ENCODE measurements around the gene TRPV6. TPM values are rescaled to one million over a fixed set of nuclear protein-coding genes. Genes with fewer than 3 reads are reported as not detected.

Gene TRPV6
- total and polyA plus RNA-seq, 2 experiments from 2014 or later: 0.08 to 0.80 TPM

DNA sequence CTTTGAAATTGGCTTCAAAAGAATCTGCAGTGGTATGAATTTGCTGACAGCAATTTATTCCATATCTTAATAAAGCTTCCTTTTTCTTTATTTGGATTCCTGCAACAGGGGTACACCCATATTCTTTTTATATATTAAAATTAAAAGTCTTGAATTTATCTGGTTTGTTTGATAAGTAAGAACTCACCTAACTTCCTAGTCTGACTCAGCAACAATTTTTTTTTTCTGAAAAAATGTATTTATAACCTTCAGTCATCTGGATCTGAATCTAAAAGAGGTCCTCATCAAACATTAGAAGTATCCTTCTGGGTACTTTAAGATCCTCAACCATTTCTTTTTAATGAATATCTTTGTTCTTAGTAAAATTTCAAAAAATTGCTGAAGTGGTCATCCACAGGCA, 26.1 kb downstream of the TRPV6 start:
- H3K27ac Mint-ChIP-seq: no peak overlapping the region
- Histone ChIP-seq H3K27ac (ENCODE audit: low read depth) (no peak overlapping the region), H3K79me2 (replicated peaks; ENCODE audit: insufficient read depth) (no peaks in the 10 kb centered on the region), H3K4me1 (ENCODE audit: insufficient read depth) (peaks cover 24% of the 10 kb centered on the region), H3K36me3 (ENCODE audit: insufficient read depth) (no peaks in the 10 kb centered on the region; the same call in none of the 2 replicates), H3K27me3 (ENCODE audit: insufficient read depth) (peaks cover 11% of the 10 kb centered on the region), H4K20me1 (replicated peaks; ENCODE audit: insufficient read depth) (no peaks in the 10 kb centered on the region), H2AFZ (no peak overlapping the region), H3K4me3 (no peak overlapping the region), H3K4me2 (no peak overlapping the region), H3F3A (replicated peaks; ENCODE audit: low read depth) (no peaks in the 10 kb centered on the region), H3K9me2 (ENCODE audit: insufficient read depth) (no peaks in the 10 kb centered on the region)
- no peaks in the 10 kb centered on the region; the same call in 2 of the 3 replicates for H3K36me3 Mint-ChIP-seq (ENCODE audit: low read depth)
- ATAC-seq (no peak), DNase-seq (ENCODE audit: low spot score) (no peak)
- TF ChIP-seq, protein P1, sequence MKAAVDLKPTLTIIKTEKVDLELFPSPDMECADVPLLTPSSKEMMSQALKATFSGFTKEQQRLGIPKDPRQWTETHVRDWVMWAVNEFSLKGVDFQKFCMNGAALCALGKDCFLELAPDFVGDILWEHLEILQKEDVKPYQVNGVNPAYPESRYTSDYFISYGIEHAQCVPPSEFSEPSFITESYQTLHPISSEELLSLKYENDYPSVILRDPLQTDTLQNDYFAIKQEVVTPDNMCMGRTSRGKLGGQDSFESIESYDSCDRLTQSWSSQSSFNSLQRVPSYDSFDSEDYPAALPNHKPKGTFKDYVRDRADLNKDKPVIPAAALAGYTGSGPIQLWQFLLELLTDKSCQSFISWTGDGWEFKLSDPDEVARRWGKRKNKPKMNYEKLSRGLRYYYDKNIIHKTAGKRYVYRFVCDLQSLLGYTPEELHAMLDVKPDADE (IDR thresholded peaks at IDR 0.05): no peak
- TF ChIP-seq, protein P2, sequence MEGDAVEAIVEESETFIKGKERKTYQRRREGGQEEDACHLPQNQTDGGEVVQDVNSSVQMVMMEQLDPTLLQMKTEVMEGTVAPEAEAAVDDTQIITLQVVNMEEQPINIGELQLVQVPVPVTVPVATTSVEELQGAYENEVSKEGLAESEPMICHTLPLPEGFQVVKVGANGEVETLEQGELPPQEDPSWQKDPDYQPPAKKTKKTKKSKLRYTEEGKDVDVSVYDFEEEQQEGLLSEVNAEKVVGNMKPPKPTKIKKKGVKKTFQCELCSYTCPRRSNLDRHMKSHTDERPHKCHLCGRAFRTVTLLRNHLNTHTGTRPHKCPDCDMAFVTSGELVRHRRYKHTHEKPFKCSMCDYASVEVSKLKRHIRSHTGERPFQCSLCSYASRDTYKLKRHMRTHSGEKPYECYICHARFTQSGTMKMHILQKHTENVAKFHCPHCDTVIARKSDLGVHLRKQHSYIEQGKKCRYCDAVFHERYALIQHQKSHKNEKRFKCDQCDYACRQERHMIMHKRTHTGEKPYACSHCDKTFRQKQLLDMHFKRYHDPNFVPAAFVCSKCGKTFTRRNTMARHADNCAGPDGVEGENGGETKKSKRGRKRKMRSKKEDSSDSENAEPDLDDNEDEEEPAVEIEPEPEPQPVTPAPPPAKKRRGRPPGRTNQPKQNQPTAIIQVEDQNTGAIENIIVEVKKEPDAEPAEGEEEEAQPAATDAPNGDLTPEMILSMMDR (conservative IDR thresholded peaks at IDR 0.05; ENCODE audit: low read depth in 2 of 2): no peak
- TF ChIP-seq JUNB (IDR thresholded peaks at IDR 0.05; ENCODE audit: unreplicated experiment) (no peak), NANOG (IDR thresholded peaks at IDR 0.05; ENCODE audit: borderline replicate concordance) (no peak), ZNF114 (CRISPR knock-in tag; IDR thresholded peaks at IDR 0.05) (no peak), STAT1 (IDR thresholded peaks at IDR 0.05; ENCODE audit: unreplicated experiment) (no peak), EZH2 (IDR thresholded peaks at IDR 0.05; ENCODE audit: low read depth, unreplicated experiment) (no peak), ZNF331 (CRISPR knock-in tag; IDR thresholded peaks at IDR 0.05; ENCODE audit: low read depth) (no peak), POLR2AphosphoS5 (IDR thresholded peaks at IDR 0.05; ENCODE audit: low read depth) (no peak), EZH2phosphoT487 (IDR thresholded peaks at IDR 0.05; ENCODE audit: unreplicated experiment) (no peak), CREB1 (CRISPR knock-in tag; IDR thresholded peaks at IDR 0.05; ENCODE audit: low read depth) (no peak)
- TF ChIP-seq, protein P3, sequence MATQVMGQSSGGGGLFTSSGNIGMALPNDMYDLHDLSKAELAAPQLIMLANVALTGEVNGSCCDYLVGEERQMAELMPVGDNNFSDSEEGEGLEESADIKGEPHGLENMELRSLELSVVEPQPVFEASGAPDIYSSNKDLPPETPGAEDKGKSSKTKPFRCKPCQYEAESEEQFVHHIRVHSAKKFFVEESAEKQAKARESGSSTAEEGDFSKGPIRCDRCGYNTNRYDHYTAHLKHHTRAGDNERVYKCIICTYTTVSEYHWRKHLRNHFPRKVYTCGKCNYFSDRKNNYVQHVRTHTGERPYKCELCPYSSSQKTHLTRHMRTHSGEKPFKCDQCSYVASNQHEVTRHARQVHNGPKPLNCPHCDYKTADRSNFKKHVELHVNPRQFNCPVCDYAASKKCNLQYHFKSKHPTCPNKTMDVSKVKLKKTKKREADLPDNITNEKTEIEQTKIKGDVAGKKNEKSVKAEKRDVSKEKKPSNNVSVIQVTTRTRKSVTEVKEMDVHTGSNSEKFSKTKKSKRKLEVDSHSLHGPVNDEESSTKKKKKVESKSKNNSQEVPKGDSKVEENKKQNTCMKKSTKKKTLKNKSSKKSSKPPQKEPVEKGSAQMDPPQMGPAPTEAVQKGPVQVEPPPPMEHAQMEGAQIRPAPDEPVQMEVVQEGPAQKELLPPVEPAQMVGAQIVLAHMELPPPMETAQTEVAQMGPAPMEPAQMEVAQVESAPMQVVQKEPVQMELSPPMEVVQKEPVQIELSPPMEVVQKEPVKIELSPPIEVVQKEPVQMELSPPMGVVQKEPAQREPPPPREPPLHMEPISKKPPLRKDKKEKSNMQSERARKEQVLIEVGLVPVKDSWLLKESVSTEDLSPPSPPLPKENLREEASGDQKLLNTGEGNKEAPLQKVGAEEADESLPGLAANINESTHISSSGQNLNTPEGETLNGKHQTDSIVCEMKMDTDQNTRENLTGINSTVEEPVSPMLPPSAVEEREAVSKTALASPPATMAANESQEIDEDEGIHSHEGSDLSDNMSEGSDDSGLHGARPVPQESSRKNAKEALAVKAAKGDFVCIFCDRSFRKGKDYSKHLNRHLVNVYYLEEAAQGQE (IDR thresholded peaks at IDR 0.05; ENCODE audit: unreplicated experiment): no peak
- TF ChIP-seq, protein P4, sequence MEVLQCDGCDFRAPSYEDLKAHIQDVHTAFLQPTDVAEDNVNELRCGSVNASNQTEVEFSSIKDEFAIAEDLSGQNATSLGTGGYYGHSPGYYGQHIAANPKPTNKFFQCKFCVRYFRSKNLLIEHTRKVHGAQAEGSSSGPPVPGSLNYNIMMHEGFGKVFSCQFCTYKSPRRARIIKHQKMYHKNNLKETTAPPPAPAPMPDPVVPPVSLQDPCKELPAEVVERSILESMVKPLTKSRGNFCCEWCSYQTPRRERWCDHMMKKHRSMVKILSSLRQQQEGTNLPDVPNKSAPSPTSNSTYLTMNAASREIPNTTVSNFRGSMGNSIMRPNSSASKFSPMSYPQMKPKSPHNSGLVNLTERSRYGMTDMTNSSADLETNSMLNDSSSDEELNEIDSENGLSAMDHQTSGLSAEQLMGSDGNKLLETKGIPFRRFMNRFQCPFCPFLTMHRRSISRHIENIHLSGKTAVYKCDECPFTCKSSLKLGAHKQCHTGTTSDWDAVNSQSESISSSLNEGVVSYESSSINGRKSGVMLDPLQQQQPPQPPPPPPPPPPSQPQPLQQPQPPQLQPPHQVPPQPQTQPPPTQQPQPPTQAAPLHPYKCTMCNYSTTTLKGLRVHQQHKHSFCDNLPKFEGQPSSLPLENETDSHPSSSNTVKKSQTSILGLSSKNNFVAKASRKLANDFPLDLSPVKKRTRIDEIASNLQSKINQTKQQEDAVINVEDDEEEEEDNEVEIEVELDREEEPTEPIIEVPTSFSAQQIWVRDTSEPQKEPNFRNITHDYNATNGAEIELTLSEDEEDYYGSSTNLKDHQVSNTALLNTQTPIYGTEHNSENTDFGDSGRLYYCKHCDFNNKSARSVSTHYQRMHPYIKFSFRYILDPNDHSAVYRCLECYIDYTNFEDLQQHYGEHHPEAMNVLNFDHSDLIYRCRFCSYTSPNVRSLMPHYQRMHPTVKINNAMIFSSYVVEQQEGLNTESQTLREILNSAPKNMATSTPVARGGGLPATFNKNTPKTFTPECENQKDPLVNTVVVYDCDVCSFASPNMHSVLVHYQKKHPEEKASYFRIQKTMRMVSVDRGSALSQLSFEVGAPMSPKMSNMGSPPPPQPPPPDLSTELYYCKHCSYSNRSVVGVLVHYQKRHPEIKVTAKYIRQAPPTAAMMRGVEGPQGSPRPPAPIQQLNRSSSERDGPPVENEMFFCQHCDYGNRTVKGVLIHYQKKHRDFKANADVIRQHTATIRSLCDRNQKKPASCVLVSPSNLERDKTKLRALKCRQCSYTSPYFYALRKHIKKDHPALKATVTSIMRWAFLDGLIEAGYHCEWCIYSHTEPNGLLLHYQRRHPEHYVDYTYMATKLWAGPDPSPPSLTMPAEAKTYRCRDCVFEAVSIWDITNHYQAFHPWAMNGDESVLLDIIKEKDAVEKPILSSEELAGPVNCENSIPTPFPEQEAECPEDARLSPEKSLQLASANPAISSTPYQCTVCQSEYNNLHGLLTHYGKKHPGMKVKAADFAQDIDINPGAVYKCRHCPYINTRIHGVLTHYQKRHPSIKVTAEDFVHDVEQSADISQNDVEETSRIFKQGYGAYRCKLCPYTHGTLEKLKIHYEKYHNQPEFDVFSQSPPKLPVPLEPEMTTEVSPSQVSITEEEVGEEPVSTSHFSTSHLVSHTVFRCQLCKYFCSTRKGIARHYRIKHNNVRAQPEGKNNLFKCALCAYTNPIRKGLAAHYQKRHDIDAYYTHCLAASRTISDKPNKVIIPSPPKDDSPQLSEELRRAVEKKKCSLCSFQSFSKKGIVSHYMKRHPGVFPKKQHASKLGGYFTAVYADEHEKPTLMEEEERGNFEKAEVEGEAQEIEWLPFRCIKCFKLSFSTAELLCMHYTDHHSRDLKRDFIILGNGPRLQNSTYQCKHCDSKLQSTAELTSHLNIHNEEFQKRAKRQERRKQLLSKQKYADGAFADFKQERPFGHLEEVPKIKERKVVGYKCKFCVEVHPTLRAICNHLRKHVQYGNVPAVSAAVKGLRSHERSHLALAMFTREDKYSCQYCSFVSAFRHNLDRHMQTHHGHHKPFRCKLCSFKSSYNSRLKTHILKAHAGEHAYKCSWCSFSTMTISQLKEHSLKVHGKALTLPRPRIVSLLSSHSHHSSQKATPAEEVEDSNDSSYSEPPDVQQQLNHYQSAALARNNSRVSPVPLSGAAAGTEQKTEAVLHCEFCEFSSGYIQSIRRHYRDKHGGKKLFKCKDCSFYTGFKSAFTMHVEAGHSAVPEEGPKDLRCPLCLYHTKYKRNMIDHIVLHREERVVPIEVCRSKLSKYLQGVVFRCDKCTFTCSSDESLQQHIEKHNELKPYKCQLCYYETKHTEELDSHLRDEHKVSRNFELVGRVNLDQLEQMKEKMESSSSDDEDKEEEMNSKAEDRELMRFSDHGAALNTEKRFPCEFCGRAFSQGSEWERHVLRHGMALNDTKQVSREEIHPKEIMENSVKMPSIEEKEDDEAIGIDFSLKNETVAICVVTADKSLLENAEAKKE (CRISPR knock-in tag; IDR thresholded peaks at IDR 0.05): no peak
- H3K27me3 Mint-ChIP-seq (ENCODE audit: insufficient read depth, low read depth, poor library complexity): peaks cover 7% of the 10 kb centered on the region
- peaks cover 34% of the 10 kb centered on the region for H3K4me1 Mint-ChIP-seq
- no peaks in the 10 kb centered on the region; the same call in 2 of the 3 replicates for H3K9me3 Mint-ChIP-seq
- H3K4me3 Mint-ChIP-seq: no peak overlapping the region

Measured in GM23338 (cell line).